ENCODE measurements around the gene DNA2.

The DNA2 gene

DNA sequence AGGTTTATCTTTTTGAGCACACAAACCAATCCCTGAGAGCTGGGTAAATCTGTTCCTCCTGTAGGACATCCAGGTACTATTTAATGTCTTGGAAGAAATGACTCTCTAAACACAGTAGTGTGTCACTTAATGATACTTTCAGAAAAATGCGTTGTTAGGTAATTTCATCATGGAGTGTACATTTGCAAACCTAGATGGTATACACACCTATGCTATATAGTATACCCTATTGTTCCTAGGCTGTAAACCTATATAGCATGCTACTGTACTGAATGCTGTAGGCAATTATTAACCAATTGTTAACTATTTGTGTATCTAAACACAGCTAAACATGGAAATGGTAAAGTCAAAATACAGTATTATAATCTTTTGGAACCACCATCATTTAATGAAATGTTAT is 74.8 kb downstream of the DNA2 start:
- intact Hi-C loops (cut with DNase I), result no loop called here
- DNase-seq, result no peak

DNA sequence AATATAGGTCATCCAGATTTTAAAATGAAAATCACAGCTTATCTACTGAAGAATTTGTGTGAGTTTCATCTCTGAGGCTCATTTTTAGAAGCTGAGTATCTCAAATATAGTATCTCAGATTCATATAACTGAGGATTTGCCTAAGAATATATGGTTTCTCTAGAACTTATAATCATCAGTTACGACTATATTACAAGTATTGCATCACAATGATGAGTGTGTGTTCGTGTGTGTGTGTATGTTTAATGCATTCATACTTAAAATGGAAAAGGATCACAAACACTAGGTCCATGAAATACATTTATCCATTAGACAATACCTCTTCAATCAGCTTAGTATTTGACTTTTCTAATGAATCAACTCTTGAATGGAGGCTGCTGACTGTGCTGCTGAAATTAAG is 86.0 kb downstream of the DNA2 start:
- DNase-seq, result no peak
- intact Hi-C loops (cut with DNase I), result no loop called here

DNA sequence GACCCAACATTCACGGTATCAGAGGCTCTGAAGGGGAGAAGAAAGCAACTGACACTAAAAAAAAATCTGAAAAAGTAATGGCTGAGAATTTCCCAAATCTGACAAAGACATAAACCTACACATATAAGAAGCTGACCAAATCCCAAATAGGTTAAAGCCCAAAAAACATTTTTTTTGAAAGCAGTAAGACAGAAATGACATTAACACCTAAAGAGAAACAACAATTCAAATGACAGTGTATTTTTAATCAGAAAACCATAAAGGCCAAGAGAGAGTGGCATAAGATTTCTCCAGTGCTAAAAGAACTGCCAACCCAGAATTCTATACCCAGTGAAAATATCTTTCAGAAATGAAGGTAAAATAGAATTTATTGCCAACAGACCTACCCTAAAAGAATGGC is 100.2 kb downstream of the DNA2 start:
- intact Hi-C loops (cut with DNase I), result no loop called here
- no peak for DNase-seq

DNA sequence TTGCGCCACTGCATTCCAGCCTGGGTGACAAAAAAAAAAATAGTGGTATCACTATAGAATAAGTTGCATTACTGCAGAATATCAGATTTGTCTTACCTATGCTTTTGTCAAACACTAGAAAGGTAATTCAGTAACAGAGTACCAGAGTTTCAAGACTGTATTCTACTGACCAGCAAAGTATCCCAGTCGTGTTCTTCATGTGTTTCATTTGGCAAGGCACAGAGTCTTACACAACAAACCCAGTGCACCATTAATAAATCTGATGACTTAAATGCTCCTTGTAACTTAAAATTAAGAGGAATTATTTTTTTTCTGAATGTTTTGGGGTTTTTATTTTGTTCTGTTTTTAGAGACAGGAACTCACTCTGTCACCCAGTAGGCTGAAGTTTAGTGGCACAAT is 104.7 kb downstream of the DNA2 start:
- intact Hi-C loops (cut with DNase I), result no loop called here
- no peak for DNase-seq

DNA sequence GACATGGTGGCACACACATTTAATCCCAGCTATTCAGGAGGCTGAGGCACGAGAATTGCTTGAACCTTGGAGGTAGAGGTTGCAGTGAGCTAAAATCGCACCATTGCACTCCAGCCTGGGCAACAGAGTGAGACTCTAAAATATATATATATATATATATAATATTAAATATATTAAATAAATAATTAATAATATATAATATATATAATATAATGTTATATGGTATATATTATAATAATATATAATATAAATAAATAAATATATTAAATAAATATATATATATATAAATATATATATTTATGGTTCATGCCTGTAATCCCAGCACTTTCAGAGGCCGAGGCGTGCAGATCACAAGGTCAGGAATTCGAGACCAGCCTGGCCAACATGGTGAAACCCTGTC is 105.2 kb downstream of the DNA2 start:
- DNase-seq, result no peak
- intact Hi-C loops (cut with DNase I), result no loop called here

DNA sequence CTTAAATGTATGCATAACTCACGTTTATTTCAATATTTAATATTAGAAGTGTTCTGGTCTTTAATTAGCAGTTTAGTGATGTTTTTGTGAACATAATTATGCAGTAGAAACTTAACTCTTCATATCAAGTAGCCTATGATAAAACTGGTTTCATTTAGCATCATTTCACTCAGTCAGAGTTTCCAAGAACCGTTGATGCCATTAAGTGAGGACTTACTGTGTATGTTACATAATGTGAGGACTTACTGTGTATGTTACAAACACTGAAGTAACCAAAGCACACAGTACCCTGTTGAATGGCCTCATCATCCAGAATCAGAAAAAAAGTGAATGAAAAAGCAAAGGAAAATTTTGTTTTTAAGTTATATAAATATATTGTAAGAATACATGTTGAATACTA is 106.2 kb downstream of the DNA2 start:
- no peak for DNase-seq
- intact Hi-C loops (cut with DNase I), result no loop called here

DNA sequence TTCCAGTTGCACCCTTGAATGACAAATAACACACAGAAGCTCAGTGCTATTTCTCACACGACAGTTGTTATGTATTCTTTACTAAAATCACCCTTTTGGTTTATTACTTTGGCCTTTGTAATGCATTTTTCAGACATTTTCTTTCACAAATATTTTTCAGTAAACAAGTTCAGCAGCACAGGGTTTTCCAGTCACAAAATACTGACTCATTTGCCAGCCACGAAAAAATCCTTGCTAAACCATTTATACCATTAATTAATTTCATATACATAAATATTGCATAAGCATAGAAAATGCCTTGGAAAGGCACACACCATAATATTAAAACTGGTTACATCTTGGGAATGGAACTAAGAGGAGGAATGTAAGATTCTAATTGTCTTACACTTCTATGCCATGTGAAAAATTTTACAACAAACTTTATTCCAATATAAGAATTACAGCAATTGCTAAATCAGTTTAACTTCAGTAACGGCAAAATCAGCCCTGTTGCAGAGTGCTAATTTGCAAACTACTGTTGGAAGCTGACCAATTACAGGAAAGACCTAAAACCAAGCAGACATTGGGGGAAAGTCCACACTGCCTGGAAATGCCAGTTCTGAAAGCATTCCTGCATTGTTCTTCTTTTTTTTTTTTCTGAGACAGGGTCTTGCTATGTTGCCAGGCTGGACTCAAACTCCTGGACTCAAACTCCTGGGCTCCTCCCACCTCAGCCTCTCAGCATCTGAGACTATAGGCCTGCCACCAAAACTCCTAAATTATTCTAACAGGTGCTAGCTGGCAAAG is 107.5 kb downstream of the DNA2 start:
- no peak for DNase-seq
- intact Hi-C loops (cut with DNase I), result no loop called here

All from head of caudate nucleus (tissue), 42 donors.